K562 (cell line): ENCODE measurements around the gene LEO1. TPM values are rescaled to one million over a fixed set of nuclear protein-coding genes. Genes with fewer than 3 reads are reported as not detected.

Experiments used
- ATAC-seq: fragments of 200-7000 bp; cut with Tn5 transposase; 3 replicates; pipeline ENCODE4 v1.9.1; 2020; ENCODE audit warnings: moderate library complexity
- BruUV-seq: library from RNA; stranded (reverse); fragments of 400-500 nt; replicated peaks from 2 replicates; lab custom pipeline; 2021; lab: Mats Ljungman, UMichigan
- CTCF ChIA-PET: fragments of 300-600 bp; formaldehyde crosslinking; extraction: SDS; loops from one replicate; lab custom pipeline; 2021; ENCODE audit warnings: low intra/inter-chr PET ratio; lab: Yijun Ruan, JAX
- POLR2A ChIA-PET: fragments of 300-600, 350-650 bp; sonication (Branson Sonifier 250); formaldehyde crosslinking; extraction: SDS; loops from one replicate; lab custom pipeline; 2021; ENCODE audit warnings: antibody characterized with exemption, inconsistent platforms; lab: Yijun Ruan, JAX
- DNase-seq, 4 experiments: peaks; one replicate each; pipeline versions ENCODE4 v3.0.0 to v3.0.0-alpha.2; 2011 to 2018; ENCODE audit warnings: low spot score in 3 of 4, mixed read lengths in 3 of 4; ENCODE audit errors: extremely low read depth in 1 of 4
- FAIRE-seq: peaks from 2 replicates; lab custom pipeline; 2011; peaks lifted over from hg19 to GRCh38; lab: Jason Lieb, UNC
- H2AFZ ChIP-seq: 2 replicates; pipeline ENCODE4 v1.6.0; 2011; ENCODE audit warnings: low read depth, low read length, control low read depth, inconsistent platforms
- H3K27ac ChIP-seq: fragments of 200-600 bp; 3 replicates; pipeline ENCODE4 v1.8.0; 2011; ENCODE audit warnings: low read depth, mild to moderate bottlenecking, control low read depth, inconsistent platforms, low read length, moderate library complexity, mixed read lengths; ENCODE audit errors: extremely low read depth
- H3K27me3 ChIP-seq, 2 experiments: fragments of 300-600 bp in 1 of 2; 2 replicates in 1 of 2; 3 replicates in 1 of 2; pipeline versions ENCODE4 v1.6.0 to v1.8.0; 2011; ENCODE audit warnings: inconsistent platforms in 2 of 2, low read length in 2 of 2, mild to moderate bottlenecking in 1 of 2, mixed read lengths in 1 of 2, moderate library complexity in 1 of 2; ENCODE audit not compliant: control insufficient read depth in 2 of 2, insufficient read depth in 2 of 2
- H3K36me3 ChIP-seq: fragments of 300-600 bp; 3 replicates; pipeline ENCODE4 v1.8.0; 2011; ENCODE audit warnings: mild to moderate bottlenecking, low read length, inconsistent platforms; ENCODE audit not compliant: control insufficient read depth, insufficient read depth
- H3K4me1 ChIP-seq, 2 experiments: fragments of 200-600 bp in 1 of 2; replicated peaks in 1 of 2; 2 replicates in 1 of 2; 3 replicates in 1 of 2; pipeline versions ENCODE4 v1.5.1 to v1.8.0; 2011; ENCODE audit warnings: inconsistent platforms in 2 of 2, low read length in 2 of 2, mild to moderate bottlenecking in 1 of 2, mixed read lengths in 1 of 2, moderate library complexity in 1 of 2; ENCODE audit not compliant: control insufficient read depth in 2 of 2, insufficient read depth in 2 of 2
- H3K4me2 ChIP-seq: 2 replicates; pipeline ENCODE4 v1.6.1; 2011; ENCODE audit warnings: low read length, control low read depth, inconsistent platforms, mixed read lengths; ENCODE audit not compliant: insufficient read depth
- H3K4me3 ChIP-seq: fragments of 200-600 bp; sonication (generic), shearing (Covaris generic); 2 replicates; pipeline ENCODE4 v1.5.1; 2016; ENCODE audit warnings: control low read depth, inconsistent platforms
- H3K79me2 ChIP-seq: fragments of 200-600 bp; 3 replicates; pipeline ENCODE4 v1.8.0; 2011; ENCODE audit warnings: low read length, inconsistent platforms; ENCODE audit not compliant: control insufficient read depth, insufficient read depth
- H3K9ac ChIP-seq, 2 experiments: 2 replicates each; pipeline versions ENCODE4 v1.6.0 to v1.6.1; 2011; ENCODE audit warnings: low read depth in 2 of 2, low read length in 2 of 2, control low read depth in 1 of 2, inconsistent platforms in 1 of 2, mild to moderate bottlenecking in 1 of 2, mixed read lengths in 1 of 2; ENCODE audit not compliant: insufficient read depth in 1 of 2
- H3K9me1 ChIP-seq: one replicate; pipeline ENCODE4 v1.6.0; 2011; ENCODE audit warnings: inconsistent platforms, mild to moderate bottlenecking, low read length, moderate library complexity; ENCODE audit not compliant: control insufficient read depth, insufficient read depth
- H3K9me3 ChIP-seq: replicated peaks from 2 replicates; pipeline ENCODE4 v1.5.1; 2011; ENCODE audit warnings: low read depth, low read length, inconsistent platforms; ENCODE audit not compliant: control insufficient read depth, insufficient read depth
- H4K20me1 ChIP-seq: replicated peaks from 2 replicates; pipeline ENCODE4 v1.6.1; 2011; ENCODE audit warnings: low read length, inconsistent platforms, mixed read lengths; ENCODE audit not compliant: control insufficient read depth, insufficient read depth
- CHD4 ChIP-seq: fragments of 200-600 bp; sonication (generic); IDR thresholded peaks from 3 replicates; pipeline ENCODE4 v1.6.1; 2012; ENCODE audit warnings: low read depth, mild to moderate bottlenecking, mixed read lengths, low read length, inconsistent platforms; ENCODE audit not compliant: insufficient read depth, insufficient replicate concordance, poor library complexity, severe bottlenecking
- HMG20A ChIP-seq: fragments of 450-650 bp; formaldehyde crosslinking; conservative IDR thresholded peaks from 2 replicates; pipeline ENCODE4 v1.4.0; 2020; ENCODE audit warnings: mild to moderate bottlenecking, mixed read lengths
- IRF9 ChIP-seq: fragments of 450-650 bp; IDR thresholded peaks from 2 replicates; pipeline ENCODE4 v1.6.1; 2016; ENCODE audit warnings: missing biosample characterization, missing genetic modification characterization
- KDM5B ChIP-seq: fragments of 200-600 bp; sonication (generic); IDR thresholded peaks from 2 replicates; pipeline ENCODE4 v1.6.1; 2012; ENCODE audit warnings: low read depth, mild to moderate bottlenecking, moderate library complexity, low read length, control low read depth, inconsistent platforms; ENCODE audit not compliant: insufficient replicate concordance
- NFRKB ChIP-seq: fragments of 450-650 bp; IDR thresholded peaks from 2 replicates; pipeline ENCODE4 v1.6.1; 2016; ENCODE audit warnings: low read depth
- RNF2 ChIP-seq: sonication (generic); IDR thresholded peaks from 2 replicates; pipeline ENCODE4 v1.6.1; 2016
- SAFB2 ChIP-seq: fragments of 200-400 bp; formaldehyde crosslinking; IDR thresholded peaks from 2 replicates; pipeline ENCODE4 v1.6.1; 2018; ENCODE audit warnings: borderline replicate concordance, low read length, low read depth, moderate library complexity; ENCODE audit not compliant: severe bottlenecking
- SAP30 ChIP-seq: fragments of 200-600 bp; sonication (generic); IDR thresholded peaks from 2 replicates; pipeline ENCODE4 v1.6.1; 2012; ENCODE audit warnings: borderline replicate concordance, low read depth, mild to moderate bottlenecking, moderate library complexity, low read length, control low read depth, inconsistent platforms; ENCODE audit not compliant: insufficient read depth, poor library complexity, severe bottlenecking
- STAG1 ChIP-seq: sonication (generic); formaldehyde crosslinking; IDR thresholded peaks from 2 replicates; pipeline ENCODE4 v1.5.0; 2020; ENCODE audit warnings: missing genetic modification reagents, borderline replicate concordance
- STAT5B ChIP-seq: fragments of 250-450 bp; sonication (Bioruptor Pico); IDR thresholded peaks from 2 replicates; pipeline ENCODE4 v1.8.0; 2021; ENCODE audit warnings: mild to moderate bottlenecking, inconsistent platforms
- ZBTB7A ChIP-seq: IDR thresholded peaks from 2 replicates; pipeline ENCODE4 v1.6.1; 2011; ENCODE audit warnings: low read depth, mild to moderate bottlenecking, low read length, moderate library complexity, borderline replicate concordance; ENCODE audit not compliant: control insufficient read depth
- ZFP1 ChIP-seq: fragments of 450-650 bp; formaldehyde crosslinking; IDR thresholded peaks from 2 replicates; pipeline ENCODE4 v1.4.0; 2020; ENCODE audit warnings: mild to moderate bottlenecking, mixed read lengths
- ZNF124 ChIP-seq: sonication (generic); formaldehyde crosslinking; IDR thresholded peaks from 2 replicates; pipeline ENCODE4 v1.8.1; 2022; ENCODE audit warnings: missing genetic modification reagents
- ZNF165 ChIP-seq: fragments of 250-450 bp; sonication (Bioruptor Pico); IDR thresholded peaks from 2 replicates; pipeline ENCODE4 v1.4.0; 2020; ENCODE audit warnings: borderline replicate concordance
- WGBS: fragments of 100-300 bp; shearing (Covaris generic); methylation state at CpG from one replicate; pipeline ENCODE4 v1.1.6; 2016; ENCODE audit warnings: low coverage, mixed read lengths; ENCODE audit not compliant: insufficient coverage; ENCODE audit errors: missing lambda C conversion rate; 5-methylcytosine and 5-hydroxymethylcytosine counted together
- in situ Hi-C: fragments of 300-500 bp; cut with MboI; formaldehyde crosslinking; loops from 4 replicates; pipeline ENCODE4 v1.15.0; 2018; ENCODE audit warnings: inconsistent platforms, mixed read lengths
- intact Hi-C: fragments of 100-400 bp; cut with micrococcal nuclease; formaldehyde crosslinking; loops from 2 replicates; pipeline ENCODE4 v1.14.2; 2022
- polyA plus RNA-seq, 8 experiments: library from polyadenylated mRNA; depleted of rRNA in 4 of 8; stranded (reverse) in 5 of 8; unstranded in 3 of 8; fragments of >200 nt; fragmentation: Nextera tagmentation in 2 of 8; fragmentation: Illumina TruSeq in 1 of 8; extraction: Ambion mirVana in 2 of 8; extraction: Trizol in 1 of 8; gene quantifications; 2 replicates each; pipeline versions ENCODE4 v1.2.1 to v1.2.3, GENCODE V29; 2011 to 2014; ENCODE audit warnings: inconsistent platforms in 1 of 8, missing spikeins in 1 of 8
- total RNA-seq, 7 experiments: library from RNA; depleted of rRNA in 6 of 7; stranded (reverse); fragments of >200 nt in 6 of 7; fragmentation: Illumina TruSeq in 2 of 7; extraction: Trizol in 2 of 7; gene quantifications; 2 replicates each; pipeline versions ENCODE4 v1.2.1 to v1.2.3, GENCODE V29; 2011 to 2021; ENCODE audit warnings: low replicate concordance in 1 of 7

Gene LEO1
- total and polyA plus RNA-seq, 9 of the 15 experiments (the other 6 are each of a cell fraction or from before 2014, with no cell fraction given) = 8.4 to 48.3 (median 37.9) TPM

GRCh38 chr15:51909584-51909983, 62.0 kb downstream of the LEO1 start:
- Histone ChIP-seq H2AFZ (no peak overlapping the region), H3K36me3 (peaks cover 57% of the 10 kb centered on the region), H4K20me1 (no peaks in the 10 kb centered on the region), H3K4me2 (no peak overlapping the region), H3K9ac (no peak overlapping the region), H3K4me1 (no peaks in the 10 kb centered on the region; a peak in 1 of 5 replicates), H3K4me3 (no peak overlapping the region), H3K79me2 (no peaks in the 10 kb centered on the region), H3K27me3 (no peaks in the 10 kb centered on the region), H3K9me3 (no peaks in the 10 kb centered on the region), H3K9me1 (no peaks in the 10 kb centered on the region), H3K27ac (no peak overlapping the region)
- in situ Hi-C loops = no loop called here
- no peak for ATAC-seq
- POLR2A ChIA-PET = interaction anchor here (0.8 to 1.0 kb wide), 2 partner anchors 14 to 128 kb away, joined by 3 read pairs; no protein-coding TSS in a partner anchor
- DNase-seq = no peak
- CTCF ChIA-PET = no interaction called here
- FAIRE-seq = no peak
- intact Hi-C loops = no loop called here
- 90% methylated on average over 2 of the region's 2 CpGs for WGBS
- BruUV-seq = no TSS peak
- TF ChIP-seq IRF9 (tag) (no peak), SAP30 (no peak), ZNF165 (CRISPR knock-in tag) (no peak)
- TF ChIP-seq, all 486 proteins: peak for 0

- Histone ChIP-seq H4K20me1 (no peaks in the 10 kb centered on the region), H3K9ac (no peak overlapping the region), H3K4me1 (no peaks in the 10 kb centered on the region; a peak in 1 of 5 replicates), H3K27ac (no peak overlapping the region), H2AFZ (no peak overlapping the region), H3K4me2 (no peak overlapping the region), H3K9me3 (no peaks in the 10 kb centered on the region), H3K27me3 (no peaks in the 10 kb centered on the region), H3K79me2 (no peaks in the 10 kb centered on the region), H3K36me3 (peaks cover 61% of the 10 kb centered on the region), H3K9me1 (no peaks in the 10 kb centered on the region), H3K4me3 (no peak overlapping the region)
- in situ Hi-C loops = no loop called here
- no peak for ATAC-seq
- ChIA-PET CTCF (no interaction called here), POLR2A (interaction anchor here (0.7 kb wide), 1 partner anchor 269 kb away, joined by 3 read pairs; no protein-coding TSS in a partner anchor)
- TF ChIP-seq ZBTB7A (no peak), SAFB2 (no peak), STAG1 (CRISPR knock-in tag) (no peak), HMG20A (CRISPR knock-in tag) (no peak), NFRKB (no peak), CHD4 (no peak), ZNF124 (CRISPR knock-in tag) (no peak), STAT5B (CRISPR knock-in tag) (no peak), RNF2 (no peak), ZFP1 (no peak), KDM5B (no peak)
- no peak for FAIRE-seq
- intact Hi-C loops = no loop called here
- WGBS = 100% methylated on average over 1 of the region's 1 CpG
- no peak for DNase-seq
- no TSS peak for BruUV-seq
These were observed 63.3 kb downstream of the LEO1 start for GRCh38 chr15:51908316-51908715.
